PC-9 (cell line): Measurements from ENCODE around the gene MED9. TPM values are rescaled to one million over a fixed set of nuclear protein-coding genes. Genes with fewer than 3 reads are reported as not detected.

Experiments
- BruUV-seq: library from RNA; stranded (reverse); fragments of 400-500 nt; replicated peaks from 2 replicates; lab custom pipeline; 2021; lab: Mats Ljungman, UMichigan
- CTCF ChIA-PET: fragments of 300-600 bp; sonication (Branson Sonifier 250); formaldehyde crosslinking; loops from one replicate; lab custom pipeline; 2022; ENCODE audit warnings: antibody characterized with exemption; lab: Charles Lee
- POLR2A ChIA-PET: fragments of 300-600 bp; sonication (Branson Sonifier 250); formaldehyde crosslinking; loops from one replicate; lab custom pipeline; 2022; ENCODE audit warnings: antibody characterized with exemption; ENCODE audit not compliant: unreplicated experiment; lab: Charles Lee
- DNase-seq, 2 experiments: peaks; one replicate each; pipeline versions ENCODE4 v3.0.0 to v3.0.0-alpha.2; 2015 to 2022; ENCODE audit warnings: mixed read lengths in 1 of 2
- H2AFZ ChIP-seq: fragments of 200-600 bp; sonication (generic); 2 replicates; pipeline ENCODE4 v1.8.1; 2017; ENCODE audit warnings: antibody characterized with exemption
- H3F3A ChIP-seq: fragments of 200-600 bp; sonication (generic); 2 replicates; pipeline ENCODE4 v1.8.1; 2017; ENCODE audit warnings: antibody characterized with exemption, mild to moderate bottlenecking, low read depth; ENCODE audit not compliant: insufficient read depth
- H3K27ac ChIP-seq: fragments of 200-600 bp; sonication (generic); 2 replicates; pipeline ENCODE4 v1.6.1; 2016; ENCODE audit warnings: mixed run types
- H3K27me3 ChIP-seq: fragments of 200-600 bp; sonication (generic); 2 replicates; pipeline ENCODE4 v1.6.1; 2016; ENCODE audit warnings: low read depth, mixed run types; ENCODE audit not compliant: insufficient read depth
- H3K36me3 ChIP-seq: fragments of 200-600 bp; sonication (generic); 2 replicates; pipeline ENCODE4 v1.6.1; 2016; ENCODE audit warnings: low read depth, mixed run types
- H3K4me1 ChIP-seq: fragments of 200-600 bp; sonication (generic); replicated peaks from 2 replicates; pipeline ENCODE4 v1.6.1; 2016; ENCODE audit warnings: mixed run types; ENCODE audit not compliant: insufficient read depth
- H3K4me2 ChIP-seq: fragments of 200-600 bp; sonication (generic); 2 replicates; pipeline ENCODE4 v1.6.1; 2017; ENCODE audit warnings: mixed run types
- H3K4me3 ChIP-seq: fragments of 200-600 bp; sonication (generic); 2 replicates; pipeline ENCODE4 v1.6.1; 2016; ENCODE audit warnings: mixed run types
- H3K79me2 ChIP-seq: fragments of 200-600 bp; sonication (generic); 2 replicates; pipeline ENCODE4 v1.6.1; 2017; ENCODE audit warnings: low read depth, mixed run types
- H3K9me2 ChIP-seq: fragments of 200-600 bp; sonication (generic); 2 replicates; pipeline ENCODE4 v1.8.1; 2017; ENCODE audit warnings: mild to moderate bottlenecking; ENCODE audit not compliant: insufficient read depth
- H3K9me3 ChIP-seq: fragments of 200-600 bp; sonication (generic); 2 replicates; pipeline ENCODE4 v1.8.1; 2016; ENCODE audit warnings: low read depth; ENCODE audit not compliant: insufficient read depth
- H4K20me1 ChIP-seq: fragments of 200-600 bp; sonication (generic); 2 replicates; pipeline ENCODE4 v1.8.1; 2017; ENCODE audit not compliant: insufficient read depth
- EZH2 ChIP-seq: fragments of 200-600 bp; sonication (generic); IDR thresholded peaks from 2 replicates; pipeline ENCODE4 v1.8.0; 2017; ENCODE audit warnings: antibody characterized with exemption, low read depth
- intact Hi-C: fragments of 100-400 bp; cut with micrococcal nuclease; formaldehyde crosslinking; loops from one replicate; pipeline ENCODE4 v1.10.0; 2022; ENCODE audit not compliant: unreplicated experiment
- total RNA-seq: library from RNA; stranded (reverse); gene quantifications from 2 replicates; pipeline ENCODE4 v1.2.3, GENCODE V29; 2021
- TF ChIP-seq, protein P1 (sequence below): fragments of 200-600 bp; sonication (generic); conservative IDR thresholded peaks from 2 replicates; pipeline ENCODE4 v1.6.1; 2017; ENCODE audit warnings: mixed run types, antibody characterized with exemption, mild to moderate bottlenecking, moderate library complexity

MED9 gene
- total RNA-seq, 1 experiment from 2014 or later = 15.8 TPM

DNA sequence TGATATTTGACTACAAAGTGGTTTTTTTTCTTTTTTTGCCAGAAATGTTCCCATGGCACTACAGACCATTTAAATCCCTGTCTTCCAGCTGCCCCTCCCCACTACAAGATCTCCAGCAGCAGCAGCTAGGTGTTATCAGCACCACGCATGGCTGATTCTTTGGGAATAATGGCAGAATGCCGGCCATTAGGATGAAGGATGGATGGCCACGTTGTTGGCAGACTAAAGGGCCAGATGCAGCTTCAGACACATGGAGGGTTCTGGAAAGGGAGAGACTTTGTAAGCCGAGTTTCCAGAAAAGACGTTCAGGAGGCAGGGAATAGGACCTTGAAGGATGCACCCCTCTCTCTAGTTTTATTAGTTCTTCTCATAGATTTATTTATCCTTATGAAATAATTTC is 10.3 kb upstream of the MED9 start:
- peaks cover 3% of the 10 kb centered on the region; the same call in 1 of the 2 replicates for H4K20me1 ChIP-seq
- TF ChIP-seq, protein P1, sequence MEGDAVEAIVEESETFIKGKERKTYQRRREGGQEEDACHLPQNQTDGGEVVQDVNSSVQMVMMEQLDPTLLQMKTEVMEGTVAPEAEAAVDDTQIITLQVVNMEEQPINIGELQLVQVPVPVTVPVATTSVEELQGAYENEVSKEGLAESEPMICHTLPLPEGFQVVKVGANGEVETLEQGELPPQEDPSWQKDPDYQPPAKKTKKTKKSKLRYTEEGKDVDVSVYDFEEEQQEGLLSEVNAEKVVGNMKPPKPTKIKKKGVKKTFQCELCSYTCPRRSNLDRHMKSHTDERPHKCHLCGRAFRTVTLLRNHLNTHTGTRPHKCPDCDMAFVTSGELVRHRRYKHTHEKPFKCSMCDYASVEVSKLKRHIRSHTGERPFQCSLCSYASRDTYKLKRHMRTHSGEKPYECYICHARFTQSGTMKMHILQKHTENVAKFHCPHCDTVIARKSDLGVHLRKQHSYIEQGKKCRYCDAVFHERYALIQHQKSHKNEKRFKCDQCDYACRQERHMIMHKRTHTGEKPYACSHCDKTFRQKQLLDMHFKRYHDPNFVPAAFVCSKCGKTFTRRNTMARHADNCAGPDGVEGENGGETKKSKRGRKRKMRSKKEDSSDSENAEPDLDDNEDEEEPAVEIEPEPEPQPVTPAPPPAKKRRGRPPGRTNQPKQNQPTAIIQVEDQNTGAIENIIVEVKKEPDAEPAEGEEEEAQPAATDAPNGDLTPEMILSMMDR = no peak
- TF ChIP-seq EZH2 = no peak
- intact Hi-C loops = no loop called here
- ChIA-PET CTCF (no interaction called here), POLR2A (no interaction called here)
- H3K36me3 ChIP-seq = no peaks in the 10 kb centered on the region
- H3K4me3 ChIP-seq = no peak overlapping the region
- H3K4me1 ChIP-seq = no peaks in the 10 kb centered on the region
- no TSS peak for BruUV-seq
- no peak overlapping the region for H3K4me2 ChIP-seq
- DNase-seq = no peak
- no peak overlapping the region for H2AFZ ChIP-seq
- H3F3A ChIP-seq = no peaks in the 10 kb centered on the region
- peaks cover 95% of the 10 kb centered on the region for H3K27me3 ChIP-seq
- no peaks in the 10 kb centered on the region for H3K79me2 ChIP-seq
- H3K9me3 ChIP-seq = peaks cover 4% of the 10 kb centered on the region; the same call in 1 of the 2 replicates
- no peak overlapping the region for H3K27ac ChIP-seq
- H3K9me2 ChIP-seq = no peaks in the 10 kb centered on the region

DNA sequence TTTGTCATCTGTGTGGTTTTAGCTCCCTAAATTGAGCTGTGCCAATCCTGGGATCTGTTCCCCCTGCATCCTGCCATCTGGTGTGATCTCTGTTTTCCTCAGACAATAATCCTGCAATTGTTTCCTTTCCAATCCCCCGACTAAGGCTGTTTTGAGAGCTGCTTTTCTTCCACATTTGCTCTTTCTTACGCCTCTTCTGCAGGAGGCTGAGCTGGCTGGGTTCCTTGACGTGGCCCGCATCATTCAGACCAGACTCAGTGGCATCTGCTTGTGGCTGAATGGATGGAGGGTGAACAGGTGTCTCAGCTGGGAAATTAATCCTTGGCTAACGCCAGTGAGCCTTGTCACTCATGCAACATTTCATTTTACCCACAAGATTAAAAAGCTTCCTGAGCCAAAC is 9.8 kb upstream of the MED9 start:
- no peak for DNase-seq
- Histone ChIP-seq H3K4me1 (no peaks in the 10 kb centered on the region; the same call in 1 of the 2 replicates), H3F3A (no peaks in the 10 kb centered on the region), H3K79me2 (no peaks in the 10 kb centered on the region), H3K4me2 (no peak overlapping the region), H3K27me3 (peaks cover 95% of the 10 kb centered on the region), H3K27ac (no peak overlapping the region), H4K20me1 (peaks cover under 1% of the 10 kb centered on the region; the same call in 1 of the 2 replicates), H3K4me3 (no peak overlapping the region), H3K9me3 (peaks cover 4% of the 10 kb centered on the region; the same call in 1 of the 2 replicates), H2AFZ (no peak overlapping the region), H3K9me2 (no peaks in the 10 kb centered on the region), H3K36me3 (no peaks in the 10 kb centered on the region)
- BruUV-seq = no TSS peak
- intact Hi-C loops = no loop called here
- TF ChIP-seq, protein P1 = no peak
- no peak for TF ChIP-seq EZH2
- POLR2A ChIA-PET = no interaction called here
- CTCF ChIA-PET = no interaction called here

DNA sequence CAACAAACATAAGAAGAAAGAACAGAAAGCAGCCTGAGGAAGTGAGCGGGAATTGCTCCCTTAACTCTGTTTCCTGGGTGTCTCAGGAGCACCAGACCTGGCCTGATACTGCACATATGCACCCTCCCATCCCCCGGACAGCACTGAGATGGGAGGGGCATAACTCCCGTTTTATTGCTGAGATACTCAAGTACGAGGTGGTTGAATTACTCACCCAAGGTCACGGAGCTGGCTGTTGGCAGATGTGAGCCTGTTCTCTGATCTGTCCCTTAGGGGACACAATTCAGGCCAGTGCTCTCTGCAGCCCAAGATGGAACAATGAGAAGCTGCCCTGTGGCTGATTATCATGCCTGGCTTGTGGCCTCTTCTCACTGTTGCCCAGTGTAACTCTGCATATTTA is 9.1 kb upstream of the MED9 start:
- POLR2A ChIA-PET = no interaction called here
- no peak for DNase-seq
- CTCF ChIA-PET = no interaction called here

More for the DNA sequence above, 9.1 kb upstream of the MED9 start:
- Histone ChIP-seq H2AFZ (no peak overlapping the region), H3K27me3 (peaks cover 95% of the 10 kb centered on the region), H3K36me3 (no peaks in the 10 kb centered on the region), H3K9me2 (no peaks in the 10 kb centered on the region), H4K20me1 (no peaks in the 10 kb centered on the region), H3F3A (peaks cover 4% of the 10 kb centered on the region; the same call in 1 of the 2 replicates), H3K4me1 (no peaks in the 10 kb centered on the region; the same call in 1 of the 2 replicates), H3K79me2 (no peaks in the 10 kb centered on the region), H3K27ac (no peak overlapping the region), H3K9me3 (peaks cover 4% of the 10 kb centered on the region; the same call in 1 of the 2 replicates), H3K4me2 (no peak overlapping the region), H3K4me3 (no peak overlapping the region)
- no TSS peak for BruUV-seq
- intact Hi-C loops = no loop called here
- TF ChIP-seq EZH2 = no peak
- TF ChIP-seq, protein P1 = no peak
